Thyroid gland (tissue), 4 donors: ENCODE data around the gene P4HTM. TPM values are rescaled to one million over a fixed set of nuclear protein-coding genes. Genes with fewer than 3 reads are reported as not detected.
"Not testable (repeated sequence)": the region's sequence is repeated elsewhere in the genome, so short reads cannot be mapped to it uniquely, and the experiment has no call there.

Source experiments
- DNase-seq, 2 donors: peaks; one replicate each; pipeline ENCODE4 v3.0.0-alpha.2; 2019
- H3K27ac ChIP-seq, 3 donors: fragments of 200-600 bp; sonication (generic); 1 replicate in 2 of 3; 2 replicates in 1 of 3; pipeline ENCODE4 v1.5.1; 2016 to 2019; ENCODE audit warnings: mild to moderate bottlenecking in 1 of 3, moderate library complexity in 1 of 3
- H3K27me3 ChIP-seq: fragments of 200-600 bp; sonication (generic); one replicate; pipeline ENCODE4 v1.5.1; 2019
- H3K36me3 ChIP-seq, 2 donors: fragments of 200-600 bp; sonication (generic); one replicate each; pipeline ENCODE4 v1.5.1; 2016 to 2019
- H3K4me1 ChIP-seq, 2 donors: fragments of 200-600 bp; sonication (generic); one replicate each; pipeline ENCODE4 v1.5.1; 2017 to 2019
- H3K4me3 ChIP-seq, 3 donors: fragments of 200-600 bp; sonication (generic); replicated peaks in 1 of 3; 1 replicate in 2 of 3; 2 replicates in 1 of 3; pipeline ENCODE4 v1.5.1; 2016; ENCODE audit warnings: mild to moderate bottlenecking in 1 of 3
- H3K9me3 ChIP-seq: fragments of 200-600 bp; sonication (generic); one replicate; pipeline ENCODE4 v1.5.1; 2017
- CTCF ChIP-seq, 6 experiments: fragments of 200-600 bp in 3 of 6; fragments of 450-650 bp in 3 of 6; sonication (generic) in 3 of 6; IDR thresholded peaks; one replicate each; pipeline ENCODE4 v1.5.1; 2016 to 2019; ENCODE audit warnings: antibody characterized with exemption in 6 of 6, mild to moderate bottlenecking in 2 of 6, inconsistent platforms in 1 of 6, moderate library complexity in 1 of 6
- POLR2A ChIP-seq, 2 donors: fragments of 450-650 bp; IDR thresholded peaks; one replicate each; pipeline ENCODE4 v1.6.1; 2017; ENCODE audit warnings: antibody characterized with exemption in 2 of 2, mild to moderate bottlenecking in 2 of 2, moderate library complexity in 1 of 2
- WGBS, 2 donors: methylation state at CpG; one replicate each; pipeline ENCODE4 v1.1.5; 2017; 5-methylcytosine and 5-hydroxymethylcytosine counted together
- intact Hi-C: fragments of 100-400 bp; cut with DNase I; formaldehyde crosslinking; loops from one replicate; pipeline ENCODE4 v1.15.1; 2023
- total RNA-seq, 4 donors: library from RNA; depleted of rRNA; stranded (reverse); fragments of >200 nt; gene quantifications; one replicate each; pipeline ENCODE4 v1.2.3, GENCODE V29; 2016

P4HTM gene
- total RNA-seq, 4 donors from 2014 or later, result 73.5 to 117 (median 95.0) TPM

GRCh38 chr3:49007068-49007770 is 17.2 kb downstream of the P4HTM start, which contains the start of gene WDR6:
WDR6 (plus strand) TSS chr3:49007391; CDS start chr3:49007432, 41 bp downstream.
- WGBS, 2 donors, result 0% methylated on average over 24 to 61 of the region's 65 CpGs
- Histone ChIP-seq H3K4me1 (peaks cover 18 to 25% of the 10 kb centered on the region in 2 donors), H3K9me3 (no peaks in the 10 kb centered on the region), H3K27me3 (no peaks in the 10 kb centered on the region), H3K4me3 (peak within 1 kb of the TSS; percentile 72 to 86 (median 84)), H3K27ac (peak within 1 kb of the TSS; percentile 96 to 98 (median 96)), H3K36me3 (no peaks in the 10 kb centered on the region)
- peak; percentile 99 for DNase-seq
- intact Hi-C loops, result no loop called here
- TF ChIP-seq CTCF (IDR thresholded peaks at IDR 0.05), result peak in 3 of 6 experiments; percentile 36 to 49 (median 45)
- TF ChIP-seq POLR2A (IDR thresholded peaks at IDR 0.05), result peak in 1 of 2 donors; percentile 85

GRCh38 chr3:49007771-49008528 is 17.9 kb downstream of the P4HTM start:
- intact Hi-C loops, result no loop called here
- 9 to 19% methylated on average over 20 to 34 of the region's 41 CpGs for WGBS, 2 donors
- Histone ChIP-seq H3K4me1 (peaks cover 18 to 25% of the 10 kb centered on the region in 2 donors), H3K36me3 (peaks cover 0 to 4% of the 10 kb centered on the region in 2 donors), H3K27ac (peak overlapping the region; percentile 96 to 98 (median 96)), H3K4me3 (peak overlapping the region; percentile 72 to 86 (median 84)), H3K9me3 (no peaks in the 10 kb centered on the region), H3K27me3 (no peaks in the 10 kb centered on the region)
- DNase-seq, result peak; percentile 87 to 90
- TF ChIP-seq CTCF (IDR thresholded peaks at IDR 0.05), result no peak
- TF ChIP-seq POLR2A (IDR thresholded peaks at IDR 0.05), result no peak

- DNase-seq, H3K36me3 ChIP-seq, intact Hi-C loops, H3K9me3 ChIP-seq, H3K27me3 ChIP-seq, H3K4me3 ChIP-seq, H3K27ac ChIP-seq: not testable (repeated sequence)
- peaks cover 18 to 25% of the 10 kb centered on the region in 2 donors for H3K4me1 ChIP-seq
- 88 to 92% methylated on average over 5 of the region's 5 CpGs for WGBS, 2 donors
Observed at GRCh38 chr3:49008627-49009026, 18.6 kb downstream of the P4HTM start.

GRCh38 chr3:49009396-49009795 is 19.4 kb downstream of the P4HTM start:
- no peaks in the 10 kb centered on the region for H3K9me3 ChIP-seq
- peaks cover 4 to 8% of the 10 kb centered on the region in 2 donors for H3K36me3 ChIP-seq
- no peak for DNase-seq
- H3K4me3 ChIP-seq, result no peak overlapping the region
- peaks cover 18 to 25% of the 10 kb centered on the region in 2 donors for H3K4me1 ChIP-seq
- TF ChIP-seq POLR2A (IDR thresholded peaks at IDR 0.05) (no peak), CTCF (IDR thresholded peaks at IDR 0.05) (no peak)
- no peaks in the 10 kb centered on the region for H3K27me3 ChIP-seq
- intact Hi-C loops, result no loop called here
- WGBS, 2 donors, result 81 to 82% methylated on average over 3 of the region's 3 CpGs
- H3K27ac ChIP-seq, result no peak overlapping the region

GRCh38 chr3:49012441-49013017 is 22.5 kb downstream of the P4HTM start:
- H3K4me1 ChIP-seq, result peaks cover 10 to 12% of the 10 kb centered on the region in 2 donors
- no peak overlapping the region for H3K27ac ChIP-seq
- 88 to 93% methylated on average over 3 to 13 of the region's 17 CpGs for WGBS, 2 donors
- H3K27me3 ChIP-seq, result no peaks in the 10 kb centered on the region
- DNase-seq, result no peak
- H3K36me3 ChIP-seq, result peaks cover 23 to 29% of the 10 kb centered on the region in 2 donors
- intact Hi-C loops, result no loop called here
- H3K4me3 ChIP-seq, result no peak overlapping the region
- no peaks in the 10 kb centered on the region for H3K9me3 ChIP-seq
- TF ChIP-seq POLR2A (IDR thresholded peaks at IDR 0.05) (no peak), CTCF (IDR thresholded peaks at IDR 0.05) (no peak)
